Adrenal gland (tissue), 12 donors: ENCODE measurements around the gene SRSF12. TPM values are rescaled to one million over a fixed set of nuclear protein-coding genes. Genes with fewer than 3 reads are reported as not detected.

Experiments used
- DNase-seq, 7 donors: peaks; one replicate each; pipeline ENCODE4 v3.0.0-alpha.2; 2019 to 2020
- H3K27ac ChIP-seq, 5 donors: fragments of 200-600 bp; sonication (generic) in 4 of 5; 1 replicate in 3 of 5; 2 replicates in 2 of 5; pipeline versions ENCODE4 v1.5.1 to v1.8.0; 2016 to 2020; ENCODE audit warnings: mild to moderate bottlenecking in 1 of 5
- H3K27me3 ChIP-seq: fragments of 200-600 bp; 2 replicates; pipeline ENCODE4 v1.8.0; 2021
- H3K36me3 ChIP-seq, 2 donors: fragments of 200-600 bp; replicated peaks in 1 of 2; 1 replicate in 1 of 2; 2 replicates in 1 of 2; pipeline versions ENCODE4 v1.5.1 to v1.8.0; 2018 to 2022
- H3K4me1 ChIP-seq, 2 donors: fragments of 200-600 bp; replicated peaks in 1 of 2; 1 replicate in 1 of 2; 2 replicates in 1 of 2; pipeline versions ENCODE4 v1.5.1 to v1.8.0; 2018 to 2021
- H3K4me3 ChIP-seq, 4 donors: fragments of 200-600 bp; sonication (generic) in 3 of 4; one replicate each; pipeline ENCODE4 v1.5.1; 2016 to 2018
- H3K9me3 ChIP-seq, 3 donors: fragments of 200-600 bp; sonication (generic) in 1 of 3; replicated peaks in 1 of 3; 1 replicate in 2 of 3; 2 replicates in 1 of 3; pipeline versions ENCODE4 v1.5.1 to v1.8.0; 2016 to 2021
- POLR2A ChIP-seq, 2 donors: fragments of 450-650 bp; IDR thresholded peaks; one replicate each; pipeline ENCODE4 v1.6.1; 2017; ENCODE audit warnings: antibody characterized with exemption in 2 of 2, mild to moderate bottlenecking in 2 of 2, moderate library complexity in 1 of 2
- WGBS, 4 donors: extraction: QIAGEN DNeasy Blood & Tissue Kit in 2 of 4; methylation state at CpG; one replicate each; pipeline versions ENCODE4 v1.1.5 to v1.1.7; 2013 to 2017; 5-methylcytosine and 5-hydroxymethylcytosine counted together
- intact Hi-C, 2 donors: fragments of 100-400 bp; cut with DNase I; formaldehyde crosslinking; loops; one replicate each; pipeline versions ENCODE4 v1.14.1 to v1.15.0; 2022 to 2023
- polyA plus RNA-seq, 3 donors: library from polyadenylated mRNA; stranded (reverse); fragments of 200-250 nt in 2 of 3; fragments of 350-450 nt in 1 of 3; fragmentation: Illumina TruSeq in 1 of 3; extraction: RNeasy Lipid Tissue Mini Kit (QIAGEN cat#74804) in 1 of 3; gene quantifications; one replicate each; pipeline ENCODE4 v1.2.3, GENCODE V29; 2013 to 2014
- small RNA-seq, 2 donors: library from RNA; depleted of rRNA; stranded (forward); fragments of <200 nt; gene quantifications; one replicate each; pipeline ENCODE3, GENCODE V24; 2016
- total RNA-seq, 9 donors: library from RNA; depleted of rRNA in 4 of 9; stranded (reverse); fragments of >200 nt in 4 of 9; fragments of 120-200 nt in 1 of 9; fragmentation: NEBNext Ultra II Directional in 1 of 9; extraction: Animal tissue kit (Norgen Biotek cat#: 25700) in 1 of 9; gene quantifications; one replicate each; pipeline versions ENCODE4 v1.1.0 to v1.2.4, GENCODE V29; 2013 to 2023
- TF ChIP-seq, protein P1 (sequence below), 6 experiments: fragments of 450-650 bp in 4 of 6; fragments of 200-600 bp in 2 of 6; sonication (generic) in 1 of 6; IDR thresholded peaks; 1 replicate in 5 of 6; 2 replicates in 1 of 6; pipeline versions ENCODE4 v1.5.1 to v1.8.0; 2016 to 2021; ENCODE audit warnings: antibody characterized with exemption in 6 of 6, mild to moderate bottlenecking in 2 of 6, moderate library complexity in 1 of 6
- donor health status: healthy with polysubstance abuse.
- donor health status: Bipolar disorder and iron deficiency.
- donor health status: DM: yes; HTN: yes; CAD: no.
- donor health status: DM: no; HTN: no; CAD: no.
- donor health status: DM: no; HTN: no; CAD: no.
- donor health status: DM: yes; HTN: yes; CAD: no.

Gene SRSF12
- total and polyA plus RNA-seq, 12 donors = 0.26 to 2.2 (median 0.81) TPM; not detected in 1

DNA sequence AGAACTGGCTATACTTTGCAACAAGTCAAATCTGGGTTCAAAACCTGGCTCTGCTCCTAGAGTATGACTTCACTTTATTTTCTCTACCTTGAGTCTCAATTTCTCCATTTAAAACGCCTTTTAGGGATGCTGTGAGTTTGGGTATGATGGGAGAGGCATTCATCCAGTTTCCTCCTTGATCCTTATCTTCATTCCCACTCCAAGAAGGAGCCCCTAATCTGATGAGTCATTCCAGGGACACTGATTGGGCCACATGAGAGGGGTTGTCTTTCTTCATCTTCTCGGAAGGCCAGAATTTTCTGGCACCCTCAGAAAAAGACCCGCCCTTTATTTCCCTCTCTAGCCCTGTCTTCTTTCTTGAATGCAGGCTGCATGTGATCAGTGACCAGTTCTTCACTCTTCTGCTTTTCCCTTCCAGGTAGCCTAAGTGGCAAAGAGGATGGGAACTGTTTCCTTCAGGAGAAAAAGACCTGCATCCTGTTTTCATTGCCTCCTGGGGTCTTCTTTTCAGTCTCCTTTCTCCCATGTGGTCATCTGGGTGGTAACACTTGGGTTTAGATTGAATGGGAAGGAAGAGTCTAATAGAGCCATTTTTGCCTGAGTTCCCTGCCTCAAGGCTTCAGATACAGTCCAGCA is 69.5 kb downstream of the SRSF12 start:
- no peak for DNase-seq
- Histone ChIP-seq H3K4me1 (peaks cover 0 to 16% of the 10 kb centered on the region in 2 donors), H3K36me3 (no peaks in the 10 kb centered on the region), H3K27me3 (no peaks in the 10 kb centered on the region), H3K4me3 (no peak overlapping the region), H3K9me3 (no peaks in the 10 kb centered on the region), H3K27ac (no peak overlapping the region)
- TF ChIP-seq POLR2A (IDR thresholded peaks at IDR 0.05) = no peak
- TF ChIP-seq, protein P1, sequence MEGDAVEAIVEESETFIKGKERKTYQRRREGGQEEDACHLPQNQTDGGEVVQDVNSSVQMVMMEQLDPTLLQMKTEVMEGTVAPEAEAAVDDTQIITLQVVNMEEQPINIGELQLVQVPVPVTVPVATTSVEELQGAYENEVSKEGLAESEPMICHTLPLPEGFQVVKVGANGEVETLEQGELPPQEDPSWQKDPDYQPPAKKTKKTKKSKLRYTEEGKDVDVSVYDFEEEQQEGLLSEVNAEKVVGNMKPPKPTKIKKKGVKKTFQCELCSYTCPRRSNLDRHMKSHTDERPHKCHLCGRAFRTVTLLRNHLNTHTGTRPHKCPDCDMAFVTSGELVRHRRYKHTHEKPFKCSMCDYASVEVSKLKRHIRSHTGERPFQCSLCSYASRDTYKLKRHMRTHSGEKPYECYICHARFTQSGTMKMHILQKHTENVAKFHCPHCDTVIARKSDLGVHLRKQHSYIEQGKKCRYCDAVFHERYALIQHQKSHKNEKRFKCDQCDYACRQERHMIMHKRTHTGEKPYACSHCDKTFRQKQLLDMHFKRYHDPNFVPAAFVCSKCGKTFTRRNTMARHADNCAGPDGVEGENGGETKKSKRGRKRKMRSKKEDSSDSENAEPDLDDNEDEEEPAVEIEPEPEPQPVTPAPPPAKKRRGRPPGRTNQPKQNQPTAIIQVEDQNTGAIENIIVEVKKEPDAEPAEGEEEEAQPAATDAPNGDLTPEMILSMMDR (IDR thresholded peaks at IDR 0.05) = no peak
- 73 to 86% (median 83%) methylated on average over 3 of the region's 3 CpGs for WGBS, 4 donors
- intact Hi-C loops = no loop called here

DNA sequence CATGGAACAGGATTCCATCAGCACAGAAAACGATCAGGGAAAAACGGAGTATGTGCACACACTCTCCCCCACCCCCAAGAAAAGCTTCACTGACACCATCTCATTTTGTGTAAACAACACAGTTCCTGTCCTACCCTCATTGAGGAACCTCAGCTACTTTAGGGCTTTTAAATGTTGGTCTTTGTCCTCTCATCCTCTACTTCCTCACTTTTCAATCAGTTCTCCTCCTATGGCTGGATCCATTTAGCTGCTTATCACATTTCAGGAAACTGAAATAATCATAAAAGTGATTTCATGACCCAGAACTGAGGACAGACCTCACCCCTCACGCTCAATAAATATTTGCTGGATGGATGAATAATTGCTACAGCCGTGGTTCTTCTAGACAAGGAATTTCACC is 70.4 kb downstream of the SRSF12 start:
- intact Hi-C loops = no loop called here
- WGBS, 4 donors = 62 to 72% (median 70%) methylated on average over 4 of the region's 4 CpGs
- Histone ChIP-seq H3K4me3 (no peak overlapping the region), H3K27me3 (no peaks in the 10 kb centered on the region), H3K9me3 (no peaks in the 10 kb centered on the region), H3K36me3 (no peaks in the 10 kb centered on the region), H3K4me1 (peaks cover 0 to 16% of the 10 kb centered on the region in 2 donors), H3K27ac (no peak overlapping the region)
- DNase-seq = no peak
- TF ChIP-seq, protein P1 (IDR thresholded peaks at IDR 0.05) = no peak
- TF ChIP-seq POLR2A (IDR thresholded peaks at IDR 0.05) = no peak

Small RNA genes within 50 kb of the gene (small RNA-seq; reads per million reads assigned to genes)
- gene RN7SL336P (0 reads per million in 2 donors), gene RNU2-61P (0.33 to 1.8 reads per million in 2 donors)

Other genes starting within 250 kb of the SRSF12 start
- gene RNGTT, start 154.5 kb downstream of the SRSF12 start, total RNA-seq = 10 to 100 TPM in 8 of 9 donors, 1 to 10 TPM in 1; 6.9 to 29.6 (median 15.2) TPM
- 10 to 100 TPM in 1 of 3 donors, 1 to 10 TPM in 2; 2.6 to 17.9 (median 4.1) TPM for gene RNGTT, start 154.5 kb downstream of the SRSF12 start, polyA plus RNA-seq
- 100 to 1,000 TPM in 8 of 9 donors, 10 to 100 TPM in 1; 79.6 to 359 (median 260) TPM for gene PNRC1, start 37.3 kb downstream of the SRSF12 start, total RNA-seq
- gene PNRC1, start 37.3 kb downstream of the SRSF12 start, polyA plus RNA-seq = 100 to 1,000 TPM in 1 of 3 donors, 10 to 100 TPM in 2; 65.5 to 116 (median 86.3) TPM
- 10 to 100 TPM in 1 of 9 donors, 1 to 10 TPM in 8; 4.3 to 10.0 (median 6.1) TPM for gene PM20D2, start 28.0 kb upstream of the SRSF12 start, total RNA-seq
- gene PM20D2, start 28.0 kb upstream of the SRSF12 start, polyA plus RNA-seq = 1 to 10 TPM; 1.8 to 7.1 (median 2.3) TPM
- gene GABRR1, start 99.3 kb upstream of the SRSF12 start, total RNA-seq = under 1 TPM in 1 of 9 donors, not detected in 8; 0.06 TPM
- gene GABRR1, start 99.3 kb upstream of the SRSF12 start, polyA plus RNA-seq = not detected
- gene GABRR2, start 197.2 kb upstream of the SRSF12 start, total RNA-seq = 1 to 10 TPM in 1 of 9 donors, under 1 TPM in 6, not detected in 2; 0.44 to 2.4 (median 0.80) TPM
- gene GABRR2, start 197.2 kb upstream of the SRSF12 start, polyA plus RNA-seq = under 1 TPM; 0.17 to 0.48 (median 0.42) TPM
- 10 to 100 TPM; 27.9 to 55.4 (median 38.0) TPM for gene UBE2J1, start 234.7 kb upstream of the SRSF12 start, total RNA-seq
- 10 to 100 TPM; 18.4 to 65.6 (median 22.4) TPM for gene UBE2J1, start 234.7 kb upstream of the SRSF12 start, polyA plus RNA-seq